HEK293 (cell line): ENCODE measurements around the gene FNIP1.

Source experiments
- CTCF ChIA-PET: fragments of 350-600 bp; formaldehyde crosslinking; extraction: SDS; loops from one replicate; lab custom pipeline; 2021; ENCODE audit warnings: antibody characterized with exemption; lab: Yijun Ruan, JAX
- POLR2A ChIA-PET: fragments of 300-600 bp; formaldehyde crosslinking; extraction: SDS; loops from one replicate; lab custom pipeline; 2020; ENCODE audit warnings: antibody characterized with exemption, inconsistent platforms; lab: Yijun Ruan, JAX
- H3K27ac ChIP-seq: fragments of 200-500 bp; sonication (Bioruptor generic); 2 replicates; pipeline ENCODE4 v1.5.1; 2014; ENCODE audit warnings: low read depth, low read length, control low read depth, inconsistent platforms; ENCODE audit errors: extremely low read depth
- H3K36me3 ChIP-seq, 2 experiments: fragments of 200-500 bp in 1 of 2; sonication (Bioruptor generic) in 1 of 2; 1 replicate in 1 of 2; 2 replicates in 1 of 2; pipeline ENCODE4 v1.5.1; 2014 to 2017; ENCODE audit warnings: inconsistent platforms in 2 of 2, low read length in 2 of 2; ENCODE audit not compliant: control insufficient read depth in 2 of 2, insufficient read depth in 1 of 2
- H3K4me1 ChIP-seq: fragments of 200-500 bp; sonication (Bioruptor generic); 2 replicates; pipeline ENCODE4 v1.5.1; 2014; ENCODE audit warnings: mild to moderate bottlenecking, low read length, inconsistent platforms; ENCODE audit not compliant: control insufficient read depth, insufficient read depth
- H3K4me3 ChIP-seq: 2 replicates; pipeline ENCODE4 v1.5.1; 2011; ENCODE audit warnings: low read depth, mild to moderate bottlenecking, control low read depth, low read length, moderate library complexity
- H3K9me3 ChIP-seq: fragments of 200-500 bp; sonication (Bioruptor generic); 2 replicates; pipeline ENCODE4 v1.5.1; 2014; ENCODE audit warnings: low read depth, low read length, inconsistent platforms; ENCODE audit not compliant: control insufficient read depth, insufficient read depth
- BCL11B ChIP-seq: fragments of 450-650 bp; formaldehyde crosslinking; IDR thresholded peaks from 2 replicates; pipeline ENCODE4 v1.5.1; 2016; ENCODE audit warnings: low read depth, missing biosample characterization, missing genetic modification characterization
- ZBTB48 ChIP-seq: fragments of 450-650 bp; formaldehyde crosslinking; IDR thresholded peaks from 2 replicates; pipeline ENCODE4 v1.5.1; 2016; ENCODE audit warnings: missing biosample characterization, missing genetic modification characterization
- ZFP3 ChIP-seq: fragments of 450-650 bp; formaldehyde crosslinking; IDR thresholded peaks from 2 replicates; pipeline ENCODE4 v1.5.1; 2016; ENCODE audit warnings: low read depth, missing biosample characterization, missing genetic modification characterization
- ZNF174 ChIP-seq: fragments of 450-650 bp; formaldehyde crosslinking; IDR thresholded peaks from 2 replicates; pipeline ENCODE4 v1.5.0; 2017; ENCODE audit warnings: missing biosample characterization, mild to moderate bottlenecking, missing genetic modification characterization
- ZNF19 ChIP-seq: fragments of 450-650 bp; formaldehyde crosslinking; IDR thresholded peaks from 2 replicates; pipeline ENCODE4; 2016; ENCODE audit warnings: missing biosample characterization, missing genetic modification characterization, low read depth
- ZNF214 ChIP-seq: fragments of 450-650 bp; formaldehyde crosslinking; IDR thresholded peaks from 2 replicates; pipeline ENCODE4 v1.5.1; 2017; ENCODE audit warnings: missing biosample characterization, mild to moderate bottlenecking, missing genetic modification characterization, borderline replicate concordance
- ZNF23 ChIP-seq: fragments of 450-650 bp; formaldehyde crosslinking; IDR thresholded peaks from 2 replicates; pipeline ENCODE4 v1.5.1; 2016; ENCODE audit warnings: missing biosample characterization, missing genetic modification characterization, borderline replicate concordance
- ZNF37A ChIP-seq: fragments of 450-650 bp; IDR thresholded peaks from 2 replicates; pipeline ENCODE4 v1.5.1; 2018; ENCODE audit warnings: missing biosample characterization, missing genetic modification characterization
- ZNF404 ChIP-seq: fragments of 450-650 bp; formaldehyde crosslinking; IDR thresholded peaks from 2 replicates; pipeline ENCODE4 v1.5.1; 2017; ENCODE audit warnings: missing biosample characterization, missing genetic modification characterization
- ZNF776 ChIP-seq: fragments of 450-650 bp; formaldehyde crosslinking; IDR thresholded peaks from 2 replicates; pipeline ENCODE4 v1.5.0; 2017; ENCODE audit warnings: missing biosample characterization, missing genetic modification characterization, borderline replicate concordance
- ZNF791 ChIP-seq: fragments of 450-650 bp; formaldehyde crosslinking; IDR thresholded peaks from 2 replicates; pipeline ENCODE4 v1.5.1; 2016; ENCODE audit warnings: missing biosample characterization, missing genetic modification characterization
- ZNF830 ChIP-seq: fragments of 450-650 bp; IDR thresholded peaks from 2 replicates; pipeline ENCODE4 v1.5.0; 2018; ENCODE audit warnings: missing biosample characterization, missing genetic modification characterization, low read depth, mild to moderate bottlenecking, moderate library complexity
- TF ChIP-seq, protein P1 (sequence below): fragments of 450-650 bp; formaldehyde crosslinking; IDR thresholded peaks from 2 replicates; pipeline ENCODE4 v1.5.1; 2016; ENCODE audit warnings: missing biosample characterization, missing genetic modification characterization, low read depth
- TF ChIP-seq, protein P2 (sequence below): fragments of 450-650 bp; formaldehyde crosslinking; IDR thresholded peaks from 2 replicates; pipeline ENCODE4 v1.5.0; 2017; ENCODE audit warnings: missing biosample characterization, missing genetic modification characterization, borderline replicate concordance
- TF ChIP-seq, protein P3 (sequence below): fragments of 450-650 bp; formaldehyde crosslinking; IDR thresholded peaks from 2 replicates; pipeline ENCODE4 v1.5.1; 2016; ENCODE audit warnings: missing biosample characterization, missing genetic modification characterization
- TF ChIP-seq, protein P4 (sequence below): fragments of 450-650 bp; formaldehyde crosslinking; IDR thresholded peaks from 2 replicates; pipeline ENCODE4 v1.5.1; 2016; ENCODE audit warnings: missing biosample characterization, missing genetic modification characterization, borderline replicate concordance
- TF ChIP-seq, protein P5 (sequence below): fragments of 450-650 bp; IDR thresholded peaks from 2 replicates; pipeline ENCODE4 v1.5.1; 2018; ENCODE audit warnings: missing biosample characterization, mild to moderate bottlenecking, missing genetic modification characterization

Gene FNIP1

DNA sequence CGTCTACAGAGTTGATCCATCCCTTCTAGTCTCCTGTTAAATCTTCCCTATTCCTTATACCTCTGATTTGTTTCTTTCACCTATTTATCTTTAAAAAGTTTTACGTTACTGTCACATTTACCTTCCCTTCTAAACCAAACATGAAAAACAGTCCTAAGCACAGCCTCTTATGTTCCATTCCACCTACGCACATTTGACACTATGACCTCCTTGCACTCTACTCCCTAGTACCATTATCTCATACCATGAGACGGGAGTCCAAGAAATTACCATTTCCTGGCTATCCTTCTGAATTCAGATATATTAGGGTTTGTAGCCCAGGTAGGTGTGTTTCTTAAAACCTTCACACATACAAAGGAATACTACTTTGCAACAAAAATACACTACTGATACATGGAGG lies 25.1 kb downstream of the FNIP1 start (continued):
- TF ChIP-seq, protein P1, sequence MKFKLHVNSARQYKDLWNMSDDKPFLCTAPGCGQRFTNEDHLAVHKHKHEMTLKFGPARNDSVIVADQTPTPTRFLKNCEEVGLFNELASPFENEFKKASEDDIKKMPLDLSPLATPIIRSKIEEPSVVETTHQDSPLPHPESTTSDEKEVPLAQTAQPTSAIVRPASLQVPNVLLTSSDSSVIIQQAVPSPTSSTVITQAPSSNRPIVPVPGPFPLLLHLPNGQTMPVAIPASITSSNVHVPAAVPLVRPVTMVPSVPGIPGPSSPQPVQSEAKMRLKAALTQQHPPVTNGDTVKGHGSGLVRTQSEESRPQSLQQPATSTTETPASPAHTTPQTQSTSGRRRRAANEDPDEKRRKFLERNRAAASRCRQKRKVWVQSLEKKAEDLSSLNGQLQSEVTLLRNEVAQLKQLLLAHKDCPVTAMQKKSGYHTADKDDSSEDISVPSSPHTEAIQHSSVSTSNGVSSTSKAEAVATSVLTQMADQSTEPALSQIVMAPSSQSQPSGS (tag by site-specific recombination): no peak
- no peak for TF ChIP-seq BCL11B (tag by site-specific recombination)
- no peak for TF ChIP-seq ZNF23 (tag by site-specific recombination)
- TF ChIP-seq, protein P2, sequence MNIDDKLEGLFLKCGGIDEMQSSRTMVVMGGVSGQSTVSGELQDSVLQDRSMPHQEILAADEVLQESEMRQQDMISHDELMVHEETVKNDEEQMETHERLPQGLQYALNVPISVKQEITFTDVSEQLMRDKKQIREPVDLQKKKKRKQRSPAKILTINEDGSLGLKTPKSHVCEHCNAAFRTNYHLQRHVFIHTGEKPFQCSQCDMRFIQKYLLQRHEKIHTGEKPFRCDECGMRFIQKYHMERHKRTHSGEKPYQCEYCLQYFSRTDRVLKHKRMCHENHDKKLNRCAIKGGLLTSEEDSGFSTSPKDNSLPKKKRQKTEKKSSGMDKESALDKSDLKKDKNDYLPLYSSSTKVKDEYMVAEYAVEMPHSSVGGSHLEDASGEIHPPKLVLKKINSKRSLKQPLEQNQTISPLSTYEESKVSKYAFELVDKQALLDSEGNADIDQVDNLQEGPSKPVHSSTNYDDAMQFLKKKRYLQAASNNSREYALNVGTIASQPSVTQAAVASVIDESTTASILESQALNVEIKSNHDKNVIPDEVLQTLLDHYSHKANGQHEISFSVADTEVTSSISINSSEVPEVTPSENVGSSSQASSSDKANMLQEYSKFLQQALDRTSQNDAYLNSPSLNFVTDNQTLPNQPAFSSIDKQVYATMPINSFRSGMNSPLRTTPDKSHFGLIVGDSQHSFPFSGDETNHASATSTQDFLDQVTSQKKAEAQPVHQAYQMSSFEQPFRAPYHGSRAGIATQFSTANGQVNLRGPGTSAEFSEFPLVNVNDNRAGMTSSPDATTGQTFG (tag by site-specific recombination): no peak
- TF ChIP-seq, protein P3, sequence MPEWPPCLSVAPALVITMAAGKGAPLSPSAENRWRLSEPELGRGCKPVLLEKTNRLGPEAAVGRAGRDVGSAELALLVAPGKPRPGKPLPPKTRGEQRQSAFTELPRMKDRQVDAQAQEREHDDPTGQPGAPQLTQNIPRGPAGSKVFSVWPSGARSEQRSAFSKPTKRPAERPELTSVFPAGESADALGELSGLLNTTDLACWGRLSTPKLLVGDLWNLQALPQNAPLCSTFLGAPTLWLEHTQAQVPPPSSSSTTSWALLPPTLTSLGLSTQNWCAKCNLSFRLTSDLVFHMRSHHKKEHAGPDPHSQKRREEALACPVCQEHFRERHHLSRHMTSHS (tag by site-specific recombination): no peak
- TF ChIP-seq ZNF174: no peak
- TF ChIP-seq, protein P4, sequence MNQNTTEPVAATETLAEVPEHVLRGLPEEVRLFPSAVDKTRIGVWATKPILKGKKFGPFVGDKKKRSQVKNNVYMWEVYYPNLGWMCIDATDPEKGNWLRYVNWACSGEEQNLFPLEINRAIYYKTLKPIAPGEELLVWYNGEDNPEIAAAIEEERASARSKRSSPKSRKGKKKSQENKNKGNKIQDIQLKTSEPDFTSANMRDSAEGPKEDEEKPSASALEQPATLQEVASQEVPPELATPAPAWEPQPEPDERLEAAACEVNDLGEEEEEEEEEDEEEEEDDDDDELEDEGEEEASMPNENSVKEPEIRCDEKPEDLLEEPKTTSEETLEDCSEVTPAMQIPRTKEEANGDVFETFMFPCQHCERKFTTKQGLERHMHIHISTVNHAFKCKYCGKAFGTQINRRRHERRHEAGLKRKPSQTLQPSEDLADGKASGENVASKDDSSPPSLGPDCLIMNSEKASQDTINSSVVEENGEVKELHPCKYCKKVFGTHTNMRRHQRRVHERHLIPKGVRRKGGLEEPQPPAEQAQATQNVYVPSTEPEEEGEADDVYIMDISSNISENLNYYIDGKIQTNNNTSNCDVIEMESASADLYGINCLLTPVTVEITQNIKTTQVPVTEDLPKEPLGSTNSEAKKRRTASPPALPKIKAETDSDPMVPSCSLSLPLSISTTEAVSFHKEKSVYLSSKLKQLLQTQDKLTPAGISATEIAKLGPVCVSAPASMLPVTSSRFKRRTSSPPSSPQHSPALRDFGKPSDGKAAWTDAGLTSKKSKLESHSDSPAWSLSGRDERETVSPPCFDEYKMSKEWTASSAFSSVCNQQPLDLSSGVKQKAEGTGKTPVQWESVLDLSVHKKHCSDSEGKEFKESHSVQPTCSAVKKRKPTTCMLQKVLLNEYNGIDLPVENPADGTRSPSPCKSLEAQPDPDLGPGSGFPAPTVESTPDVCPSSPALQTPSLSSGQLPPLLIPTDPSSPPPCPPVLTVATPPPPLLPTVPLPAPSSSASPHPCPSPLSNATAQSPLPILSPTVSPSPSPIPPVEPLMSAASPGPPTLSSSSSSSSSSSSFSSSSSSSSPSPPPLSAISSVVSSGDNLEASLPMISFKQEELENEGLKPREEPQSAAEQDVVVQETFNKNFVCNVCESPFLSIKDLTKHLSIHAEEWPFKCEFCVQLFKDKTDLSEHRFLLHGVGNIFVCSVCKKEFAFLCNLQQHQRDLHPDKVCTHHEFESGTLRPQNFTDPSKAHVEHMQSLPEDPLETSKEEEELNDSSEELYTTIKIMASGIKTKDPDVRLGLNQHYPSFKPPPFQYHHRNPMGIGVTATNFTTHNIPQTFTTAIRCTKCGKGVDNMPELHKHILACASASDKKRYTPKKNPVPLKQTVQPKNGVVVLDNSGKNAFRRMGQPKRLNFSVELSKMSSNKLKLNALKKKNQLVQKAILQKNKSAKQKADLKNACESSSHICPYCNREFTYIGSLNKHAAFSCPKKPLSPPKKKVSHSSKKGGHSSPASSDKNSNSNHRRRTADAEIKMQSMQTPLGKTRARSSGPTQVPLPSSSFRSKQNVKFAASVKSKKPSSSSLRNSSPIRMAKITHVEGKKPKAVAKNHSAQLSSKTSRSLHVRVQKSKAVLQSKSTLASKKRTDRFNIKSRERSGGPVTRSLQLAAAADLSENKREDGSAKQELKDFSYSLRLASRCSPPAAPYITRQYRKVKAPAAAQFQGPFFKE (tag by site-specific recombination): no peak
- no peak for TF ChIP-seq ZNF37A (tag by site-specific recombination)
- no peak for TF ChIP-seq ZNF776 (tag by site-specific recombination)
- TF ChIP-seq, all 188 proteins: peak for 0

DNA sequence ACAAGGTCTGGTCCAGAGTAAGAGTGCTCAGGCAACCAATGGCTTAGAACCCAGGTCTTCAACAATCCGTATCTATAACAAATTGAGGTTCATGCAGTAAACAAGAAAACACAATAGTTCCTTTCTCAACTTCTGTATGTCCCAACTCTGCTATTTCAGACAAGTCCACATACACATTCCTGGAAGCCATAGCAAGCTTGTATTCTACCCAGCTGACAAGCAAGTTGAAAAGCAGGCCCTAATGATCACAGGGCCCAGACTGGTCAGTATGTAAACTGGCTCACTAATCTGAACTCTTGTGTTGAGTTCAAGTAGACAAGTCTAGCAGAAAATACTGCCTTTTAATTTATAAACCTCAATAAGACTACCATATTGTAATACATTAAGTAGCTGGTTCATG lies 26.9 kb downstream of the FNIP1 start:
- Histone ChIP-seq H3K4me3 (no peak overlapping the region), H3K27ac (no peak overlapping the region), H3K4me1 (no peaks in the 10 kb centered on the region), H3K9me3 (no peaks in the 10 kb centered on the region), H3K36me3 (no peaks in the 10 kb centered on the region)
- POLR2A ChIA-PET: no interaction called here
- TF ChIP-seq ZNF214 (no peak), ZNF830 (no peak)
- CTCF ChIA-PET: no interaction called here

DNA sequence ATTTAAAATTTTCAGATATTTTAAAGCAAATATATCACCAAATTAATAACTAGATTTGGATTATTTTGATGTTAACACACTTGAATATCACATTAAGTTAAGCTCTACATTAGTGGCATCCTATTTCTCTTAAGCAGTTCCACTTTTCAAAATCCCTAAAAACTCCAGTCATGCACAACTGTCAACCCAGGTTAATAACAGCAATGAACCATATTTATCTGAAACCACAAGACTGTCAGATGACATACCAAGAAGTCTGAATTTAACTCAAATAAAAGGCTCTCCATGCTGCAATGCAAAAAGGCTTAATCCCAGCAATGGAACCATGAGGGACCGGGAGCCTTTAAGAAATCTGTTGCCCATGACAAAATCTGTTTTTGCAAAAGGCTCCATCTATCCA lies 27.5 kb downstream of the FNIP1 start:
- Histone ChIP-seq H3K36me3 (no peaks in the 10 kb centered on the region), H3K27ac (no peak overlapping the region), H3K9me3 (no peaks in the 10 kb centered on the region), H3K4me3 (no peak overlapping the region), H3K4me1 (no peaks in the 10 kb centered on the region)
- ChIA-PET POLR2A (no interaction called here), CTCF (no interaction called here)
- TF ChIP-seq ZNF19 (no peak), ZBTB48 (no peak), ZNF791 (tag by site-specific recombination) (no peak), ZNF404 (tag by site-specific recombination) (no peak), ZFP3 (tag by site-specific recombination) (no peak)
- TF ChIP-seq, protein P5, sequence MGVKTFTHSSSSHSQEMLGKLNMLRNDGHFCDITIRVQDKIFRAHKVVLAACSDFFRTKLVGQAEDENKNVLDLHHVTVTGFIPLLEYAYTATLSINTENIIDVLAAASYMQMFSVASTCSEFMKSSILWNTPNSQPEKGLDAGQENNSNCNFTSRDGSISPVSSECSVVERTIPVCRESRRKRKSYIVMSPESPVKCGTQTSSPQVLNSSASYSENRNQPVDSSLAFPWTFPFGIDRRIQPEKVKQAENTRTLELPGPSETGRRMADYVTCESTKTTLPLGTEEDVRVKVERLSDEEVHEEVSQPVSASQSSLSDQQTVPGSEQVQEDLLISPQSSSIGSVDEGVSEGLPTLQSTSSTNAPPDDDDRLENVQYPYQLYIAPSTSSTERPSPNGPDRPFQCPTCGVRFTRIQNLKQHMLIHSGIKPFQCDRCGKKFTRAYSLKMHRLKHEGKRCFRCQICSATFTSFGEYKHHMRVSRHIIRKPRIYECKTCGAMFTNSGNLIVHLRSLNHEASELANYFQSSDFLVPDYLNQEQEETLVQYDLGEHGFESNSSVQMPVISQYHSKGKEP (tag by site-specific recombination): no peak
